ENCODE results near the gene GPR21. TPM values are rescaled to one million over a fixed set of nuclear protein-coding genes. Genes with fewer than 3 reads are reported as not detected.

The GPR21 gene
- total and polyA plus RNA-seq, 2 experiments from 2014 or later, result 0.65 TPM; not detected in 1

DNA sequence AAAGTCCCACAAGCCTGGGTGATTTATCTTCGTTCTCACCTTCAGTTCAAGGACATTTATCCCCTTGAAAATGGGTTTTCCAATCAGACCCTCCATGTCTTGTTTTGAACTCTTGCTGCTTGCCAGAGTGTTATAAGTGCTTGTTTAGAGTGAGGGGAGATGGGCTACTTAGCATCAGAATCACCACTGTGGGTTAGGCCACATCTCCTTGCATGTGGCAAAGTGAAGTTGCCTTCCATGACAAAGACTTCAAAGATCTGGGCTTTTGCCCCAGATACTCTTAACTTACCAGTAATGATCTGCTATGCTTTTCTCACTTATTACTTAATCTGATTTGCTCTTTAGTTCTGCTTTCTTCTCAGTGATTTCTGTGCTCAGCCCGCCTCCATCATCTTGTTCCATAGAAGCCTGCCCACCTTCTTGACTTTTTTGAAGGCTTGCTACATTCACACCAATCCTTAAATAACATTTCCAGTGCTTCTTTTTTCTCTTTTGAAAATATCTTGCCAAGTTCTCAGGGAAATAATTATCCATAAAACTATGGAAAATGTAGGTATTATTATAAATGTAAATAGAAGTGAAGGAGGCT is 39.0 kb downstream of the GPR21 start:
- H3K4me3 ChIP-seq, result no peak overlapping the region
- no peaks in the 10 kb centered on the region for H4K20me1 ChIP-seq (ENCODE audit: insufficient read depth)
- peaks cover 30% of the 10 kb centered on the region for H3K4me1 ChIP-seq (ENCODE audit: insufficient read depth)
- H3K9me2 ChIP-seq (ENCODE audit: insufficient read depth), result no peaks in the 10 kb centered on the region
- H3K9me3 ChIP-seq (ENCODE audit: low read depth), result no peaks in the 10 kb centered on the region
- no peak overlapping the region for H3K9ac ChIP-seq
- no peak overlapping the region for H3K27ac ChIP-seq
- H3K4me2 ChIP-seq (ENCODE audit: unreplicated experiment), result no peak overlapping the region
- in situ Hi-C loops (cut with MboI), result no loop called here
- H3K79me2 ChIP-seq (ENCODE audit: insufficient read depth), result no peaks in the 10 kb centered on the region
- no peak overlapping the region for H2AFZ ChIP-seq
- peaks cover 16% of the 10 kb centered on the region; the same call in 1 of the 2 replicates for H3K36me3 ChIP-seq (ENCODE audit: low read depth)
- peaks cover 30% of the 10 kb centered on the region for H3F3A ChIP-seq (ENCODE audit: insufficient read depth)
- no peaks in the 10 kb centered on the region for H3K27me3 ChIP-seq (replicated peaks; ENCODE audit: insufficient read depth)
- no peak for DNase-seq
- WGBS, 2 experiments (ENCODE audit: low coverage in 1 of 2, low lambda C conversion rate in 2 of 2, missing lambda C conversion rate in 2 of 2), result 94 to 97% methylated on average over 2 of the region's 2 CpGs
- TF ChIP-seq EZH2 (IDR thresholded peaks at IDR 0.05; ENCODE audit: insufficient read depth, poor library complexity, severe bottlenecking) (no peak), EZH2phosphoT487 (IDR thresholded peaks at IDR 0.05; ENCODE audit: insufficient read depth, low read depth) (no peak)

DNA sequence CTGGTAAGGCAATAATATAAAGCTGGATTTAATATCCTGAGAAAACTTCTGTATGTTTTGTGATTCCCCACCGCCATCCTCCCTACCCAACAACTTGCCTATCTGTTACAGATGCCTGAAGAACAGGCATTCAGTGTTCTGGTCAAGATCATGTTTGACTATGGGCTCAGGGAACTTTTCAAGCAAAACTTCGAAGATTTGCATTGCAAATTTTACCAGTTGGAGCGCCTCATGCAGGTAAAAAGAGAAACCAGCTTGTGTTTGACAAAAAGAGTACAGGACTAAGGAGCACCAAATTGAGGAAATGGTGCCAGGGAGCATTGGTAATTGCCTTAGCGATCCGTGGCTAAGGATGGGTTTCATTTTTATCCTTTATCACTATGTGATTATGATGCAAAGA is 40.0 kb downstream of the GPR21 start:
- peaks cover 27% of the 10 kb centered on the region for H3F3A ChIP-seq (ENCODE audit: insufficient read depth)
- H3K79me2 ChIP-seq (ENCODE audit: insufficient read depth), result no peaks in the 10 kb centered on the region
- DNase-seq, result no peak
- no peaks in the 10 kb centered on the region for H3K9me3 ChIP-seq (ENCODE audit: low read depth)
- peak overlapping the region; percentile 35 for H3K4me3 ChIP-seq
- 50 to 53% methylated on average over 5 of the region's 5 CpGs for WGBS, 2 experiments (ENCODE audit: low coverage in 1 of 2, low lambda C conversion rate in 2 of 2, missing lambda C conversion rate in 2 of 2)
- in situ Hi-C loops (cut with MboI), result no loop called here
- H2AFZ ChIP-seq, result peak overlapping the region; percentile 30
- peak overlapping the region; percentile 37 for H3K9ac ChIP-seq
- no peaks in the 10 kb centered on the region for H3K27me3 ChIP-seq (replicated peaks; ENCODE audit: insufficient read depth)
- TF ChIP-seq EZH2phosphoT487 (IDR thresholded peaks at IDR 0.05; ENCODE audit: insufficient read depth, low read depth), result no peak
- TF ChIP-seq EZH2 (IDR thresholded peaks at IDR 0.05; ENCODE audit: insufficient read depth, poor library complexity, severe bottlenecking), result no peak
- peak overlapping the region; percentile 69 for H3K4me2 ChIP-seq (ENCODE audit: unreplicated experiment)
- H3K9me2 ChIP-seq (ENCODE audit: insufficient read depth), result no peaks in the 10 kb centered on the region
- peaks cover 27% of the 10 kb centered on the region for H3K4me1 ChIP-seq (ENCODE audit: insufficient read depth)
- H3K27ac ChIP-seq, result peak overlapping the region; percentile 43
- no peaks in the 10 kb centered on the region for H4K20me1 ChIP-seq (ENCODE audit: insufficient read depth)
- H3K36me3 ChIP-seq (ENCODE audit: low read depth), result peaks cover 16% of the 10 kb centered on the region; the same call in 1 of the 2 replicates

DNA sequence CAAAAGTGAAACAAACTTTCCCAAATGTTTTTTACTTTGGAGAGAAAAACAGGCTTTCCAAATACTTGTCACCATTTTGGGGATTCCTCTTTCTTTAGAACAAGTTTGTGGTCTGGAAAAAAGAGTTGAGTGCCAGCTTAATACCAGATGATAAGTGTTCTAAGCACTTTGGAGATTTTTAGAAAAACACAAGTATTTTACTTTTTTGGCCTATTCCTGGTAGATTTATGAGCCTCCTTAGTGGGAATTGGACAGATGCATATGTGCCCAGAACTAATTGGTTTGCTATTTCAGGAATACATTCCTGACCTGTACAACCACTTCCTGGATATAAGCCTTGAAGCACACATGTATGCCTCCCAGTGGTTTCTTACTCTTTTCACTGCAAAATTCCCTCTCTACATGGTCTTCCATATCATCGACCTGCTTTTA is 40.5 kb downstream of the GPR21 start:
- peaks cover 23% of the 10 kb centered on the region for H3F3A ChIP-seq (ENCODE audit: insufficient read depth)
- peak; percentile 62 for DNase-seq
- peak overlapping the region; percentile 30 for H2AFZ ChIP-seq
- peak overlapping the region; percentile 43 for H3K27ac ChIP-seq
- peak overlapping the region; percentile 69 for H3K4me2 ChIP-seq (ENCODE audit: unreplicated experiment)
- no peaks in the 10 kb centered on the region for H3K79me2 ChIP-seq (ENCODE audit: insufficient read depth)
- H4K20me1 ChIP-seq (ENCODE audit: insufficient read depth), result no peaks in the 10 kb centered on the region
- WGBS, 2 experiments (ENCODE audit: low coverage in 1 of 2, low lambda C conversion rate in 2 of 2, missing lambda C conversion rate in 2 of 2), result 51 to 55% methylated on average over 1 of the region's 1 CpG
- H3K9ac ChIP-seq, result peak overlapping the region; percentile 37
- TF ChIP-seq EZH2phosphoT487 (IDR thresholded peaks at IDR 0.05; ENCODE audit: insufficient read depth, low read depth) (no peak), EZH2 (IDR thresholded peaks at IDR 0.05; ENCODE audit: insufficient read depth, poor library complexity, severe bottlenecking) (no peak)
- peaks cover 19% of the 10 kb centered on the region; the same call in 1 of the 2 replicates for H3K36me3 ChIP-seq (ENCODE audit: low read depth)
- in situ Hi-C loops (cut with MboI), result no loop called here
- H3K4me1 ChIP-seq (ENCODE audit: insufficient read depth), result peaks cover 22% of the 10 kb centered on the region
- H3K9me2 ChIP-seq (ENCODE audit: insufficient read depth), result no peaks in the 10 kb centered on the region
- H3K27me3 ChIP-seq (replicated peaks; ENCODE audit: insufficient read depth), result no peaks in the 10 kb centered on the region
- no peaks in the 10 kb centered on the region for H3K9me3 ChIP-seq (ENCODE audit: low read depth)
- peak overlapping the region; percentile 35 for H3K4me3 ChIP-seq

DNA sequence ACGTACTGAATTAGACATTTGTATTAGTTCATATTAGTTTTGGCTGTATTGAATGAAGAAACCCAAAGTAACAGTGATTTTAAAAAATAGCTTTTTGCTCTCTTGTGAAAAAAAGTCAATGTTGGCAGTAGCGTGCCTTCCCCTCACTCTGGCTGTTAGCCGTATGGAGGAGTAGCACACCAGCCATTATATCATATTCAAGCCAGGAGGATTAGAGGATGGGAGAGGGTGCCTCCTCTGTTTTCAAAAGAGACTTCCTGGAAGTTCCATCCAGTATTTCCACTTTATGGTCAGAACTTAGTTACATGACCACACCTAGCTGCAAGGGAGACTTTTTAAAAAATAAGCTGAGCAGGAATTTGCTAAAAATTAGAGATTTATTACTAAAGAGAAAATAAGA is 41.2 kb downstream of the GPR21 start:
- Histone ChIP-seq H3K27me3 (replicated peaks; ENCODE audit: insufficient read depth) (no peaks in the 10 kb centered on the region), H4K20me1 (ENCODE audit: insufficient read depth) (no peaks in the 10 kb centered on the region), H3K4me2 (ENCODE audit: unreplicated experiment) (peak overlapping the region; percentile 69), H3K9me3 (ENCODE audit: low read depth) (no peaks in the 10 kb centered on the region), H2AFZ (peak overlapping the region; percentile 30; the same call in 1 of the 2 replicates), H3K27ac (no peak overlapping the region; the same call in 1 of the 2 replicates), H3K4me1 (ENCODE audit: insufficient read depth) (peaks cover 19% of the 10 kb centered on the region), H3K9ac (0 out of 2 replicates have a peak overlapping the region, but pooled peaks have one; percentile 37), H3K79me2 (ENCODE audit: insufficient read depth) (no peaks in the 10 kb centered on the region), H3K36me3 (ENCODE audit: low read depth) (peaks cover 19% of the 10 kb centered on the region; the same call in 1 of the 2 replicates), H3F3A (ENCODE audit: insufficient read depth) (peaks cover 18% of the 10 kb centered on the region), H3K9me2 (ENCODE audit: insufficient read depth) (no peaks in the 10 kb centered on the region), H3K4me3 (peak overlapping the region; percentile 35)
- 44 to 54% methylated on average over 3 of the region's 3 CpGs for WGBS, 2 experiments (ENCODE audit: low coverage in 1 of 2, low lambda C conversion rate in 2 of 2, missing lambda C conversion rate in 2 of 2)
- in situ Hi-C loops (cut with MboI), result no loop called here
- DNase-seq, result no peak
- TF ChIP-seq EZH2phosphoT487 (IDR thresholded peaks at IDR 0.05; ENCODE audit: insufficient read depth, low read depth) (no peak), EZH2 (IDR thresholded peaks at IDR 0.05; ENCODE audit: insufficient read depth, poor library complexity, severe bottlenecking) (no peak)
